Subcutaneous abdominal adipose tissue (tissue), 5 donors: ENCODE measurements around the gene MYO16.

Source experiments
- H3K27ac ChIP-seq: one replicate; pipeline ENCODE4 v1.7.0; 2013; ENCODE audit warnings: low read depth, mild to moderate bottlenecking, inconsistent platforms, low read length, moderate library complexity
- H3K27me3 ChIP-seq, 5 donors: one replicate each; pipeline ENCODE4 v1.7.0; 2013; ENCODE audit warnings: low read length in 5 of 5, inconsistent platforms in 1 of 5; ENCODE audit not compliant: control insufficient read depth in 5 of 5, insufficient read depth in 4 of 5
- H3K36me3 ChIP-seq, 5 donors: one replicate each; pipeline ENCODE4 v1.7.0; 2013; ENCODE audit warnings: low read length in 5 of 5; ENCODE audit not compliant: control insufficient read depth in 5 of 5, insufficient read depth in 5 of 5
- H3K4me1 ChIP-seq, 5 donors: one replicate each; pipeline ENCODE4 v1.7.0; 2013; ENCODE audit warnings: low read length in 5 of 5, mild to moderate bottlenecking in 3 of 5, moderate library complexity in 1 of 5; ENCODE audit not compliant: control insufficient read depth in 5 of 5, insufficient read depth in 5 of 5
- H3K4me3 ChIP-seq, 5 donors: one replicate each; pipeline ENCODE4 v1.7.0; 2013; ENCODE audit warnings: low read length in 5 of 5, low read depth in 1 of 5
- H3K9ac ChIP-seq, 5 donors: one replicate each; pipeline ENCODE4 v1.7.0; 2013; ENCODE audit warnings: low read length in 5 of 5, mild to moderate bottlenecking in 4 of 5, moderate library complexity in 3 of 5
- H3K9me3 ChIP-seq, 5 donors: one replicate each; pipeline ENCODE4 v1.7.0; 2013; ENCODE audit warnings: low read length in 5 of 5; ENCODE audit not compliant: control insufficient read depth in 5 of 5
- donor health status: healthy.
- donor health status: healthy.
- donor health status: healthy.
- donor health status: healthy.
- donor health status: healthy.

MYO16 gene

GRCh38 chr13:108656742-108657141 is 27.3 kb downstream of the MYO16 start:
- Histone ChIP-seq H3K9ac (no peak overlapping the region), H3K27ac (no peak overlapping the region), H3K4me3 (no peak overlapping the region), H3K4me1 (peaks cover 0 to 3% (median 0%) of the 10 kb centered on the region in 5 donors), H3K9me3 (peaks cover 0 to 4% (median 0%) of the 10 kb centered on the region in 5 donors), H3K36me3 (no peaks in the 10 kb centered on the region), H3K27me3 (no peaks in the 10 kb centered on the region)

- Histone ChIP-seq H3K36me3 (no peaks in the 10 kb centered on the region), H3K9me3 (peaks cover 0 to 10% (median 2%) of the 10 kb centered on the region in 5 donors), H3K9ac (no peak overlapping the region), H3K4me3 (no peak overlapping the region), H3K27ac (no peak overlapping the region), H3K27me3 (no peaks in the 10 kb centered on the region), H3K4me1 (peaks cover under 1 to 5% (median 3%) of the 10 kb centered on the region in 5 donors)
Observed at GRCh38 chr13:108657519-108657918, 28.1 kb downstream of the MYO16 start.

- peaks cover 0 to 9% (median 6%) of the 10 kb centered on the region in 5 donors for H3K4me1 ChIP-seq
- H3K36me3 ChIP-seq, result no peaks in the 10 kb centered on the region
- no peak overlapping the region for H3K9ac ChIP-seq
- no peak overlapping the region for H3K27ac ChIP-seq
- H3K9me3 ChIP-seq, result peaks cover 0 to 13% (median 5%) of the 10 kb centered on the region in 5 donors
- no peaks in the 10 kb centered on the region for H3K27me3 ChIP-seq
- H3K4me3 ChIP-seq, result peak overlapping the region in 2 of 5 donors; percentile 4 to 23
Observed at GRCh38 chr13:108662528-108662927, 33.1 kb downstream of the MYO16 start.

GRCh38 chr13:108663710-108664109 is 34.3 kb downstream of the MYO16 start:
- Histone ChIP-seq H3K9me3 (peaks cover 4 to 19% (median 12%) of the 10 kb centered on the region in 5 donors), H3K4me1 (peaks cover 0 to 9% (median 6%) of the 10 kb centered on the region in 5 donors), H3K4me3 (no peak overlapping the region), H3K27me3 (no peaks in the 10 kb centered on the region), H3K9ac (no peak overlapping the region), H3K36me3 (no peaks in the 10 kb centered on the region), H3K27ac (no peak overlapping the region)

- Histone ChIP-seq H3K27ac (no peak overlapping the region), H3K4me1 (peaks cover 0 to 9% (median 6%) of the 10 kb centered on the region in 5 donors), H3K9me3 (peaks cover 5 to 29% (median 25%) of the 10 kb centered on the region in 5 donors), H3K4me3 (no peak overlapping the region), H3K27me3 (no peaks in the 10 kb centered on the region), H3K36me3 (no peaks in the 10 kb centered on the region), H3K9ac (no peak overlapping the region)
Observed at GRCh38 chr13:108667205-108667604, 37.8 kb downstream of the MYO16 start.

GRCh38 chr13:108669381-108669780 is 40.0 kb downstream of the MYO16 start:
- Histone ChIP-seq H3K27ac (no peak overlapping the region), H3K9me3 (peaks cover 5 to 26% (median 20%) of the 10 kb centered on the region in 5 donors), H3K36me3 (no peaks in the 10 kb centered on the region)

GRCh38 chr13:108674346-108674745 is 44.9 kb downstream of the MYO16 start:
- H3K9me3 ChIP-seq, result peaks cover 0 to 9% (median 6%) of the 10 kb centered on the region in 5 donors
- H3K9ac ChIP-seq, result no peak overlapping the region
- no peaks in the 10 kb centered on the region for H3K36me3 ChIP-seq
- no peaks in the 10 kb centered on the region for H3K4me1 ChIP-seq
- no peak overlapping the region for H3K4me3 ChIP-seq
- H3K27me3 ChIP-seq, result peaks cover 0 to 3% (median 0%) of the 10 kb centered on the region in 5 donors
- H3K27ac ChIP-seq, result no peak overlapping the region

More at GRCh38 chr13:108669381-108669780, 40.0 kb downstream of the MYO16 start:
- H3K4me1 ChIP-seq, result no peaks in the 10 kb centered on the region
- H3K9ac ChIP-seq, result no peak overlapping the region
- no peaks in the 10 kb centered on the region for H3K27me3 ChIP-seq
- H3K4me3 ChIP-seq, result no peak overlapping the region

GRCh38 chr13:108674771-108675170 is 45.4 kb downstream of the MYO16 start:
- no peaks in the 10 kb centered on the region for H3K36me3 ChIP-seq
- no peak overlapping the region for H3K27ac ChIP-seq
- no peaks in the 10 kb centered on the region for H3K4me1 ChIP-seq
- H3K27me3 ChIP-seq, result peaks cover 0 to 3% (median 0%) of the 10 kb centered on the region in 5 donors
- no peak overlapping the region for H3K4me3 ChIP-seq
- H3K9me3 ChIP-seq, result peaks cover 0 to 5% (median 3%) of the 10 kb centered on the region in 5 donors
- H3K9ac ChIP-seq, result no peak overlapping the region

GRCh38 chr13:108676620-108677019 is 47.2 kb downstream of the MYO16 start:
- Histone ChIP-seq H3K27ac (no peak overlapping the region), H3K4me3 (no peak overlapping the region), H3K9ac (no peak overlapping the region), H3K4me1 (no peaks in the 10 kb centered on the region), H3K27me3 (peaks cover 0 to 3% (median 0%) of the 10 kb centered on the region in 5 donors), H3K9me3 (no peaks in the 10 kb centered on the region), H3K36me3 (no peaks in the 10 kb centered on the region)

- peaks cover 0 to 3% (median 0%) of the 10 kb centered on the region in 5 donors for H3K27me3 ChIP-seq
- H3K36me3 ChIP-seq, result no peaks in the 10 kb centered on the region
- no peak overlapping the region for H3K9ac ChIP-seq
Observed at GRCh38 chr13:108677806-108678205, 48.4 kb downstream of the MYO16 start.

More at GRCh38 chr13:108677806-108678205, 48.4 kb downstream of the MYO16 start:
- H3K4me3 ChIP-seq, result no peak overlapping the region
- H3K27ac ChIP-seq, result no peak overlapping the region
- H3K9me3 ChIP-seq, result no peaks in the 10 kb centered on the region
- no peaks in the 10 kb centered on the region for H3K4me1 ChIP-seq
